Measurements from ENCODE around the gene A4GALT.
"Not testable (repeated sequence)": the region's sequence is repeated elsewhere in the genome, so short reads cannot be mapped to it uniquely, and the experiment has no call there.

Gene A4GALT

GRCh38 chr22:42742940-42743339, 22.3 kb upstream of the A4GALT start:
- DNase-seq (ENCODE audit: low read depth, low spot score) = no peak

GRCh38 chr22:42740320-42740719, 19.6 kb upstream of the A4GALT start:
- not testable (repeated sequence) for DNase-seq (ENCODE audit: low read depth, low spot score)

GRCh38 chr22:42734406-42734805, 13.7 kb upstream of the A4GALT start:
- DNase-seq (ENCODE audit: low read depth, low spot score) = no peak

- DNase-seq (ENCODE audit: low read depth, low spot score) = not testable (repeated sequence)
Observed at GRCh38 chr22:42733394-42733793, 12.7 kb upstream of the A4GALT start.

- DNase-seq (ENCODE audit: low read depth, low spot score) = no peak
Observed at GRCh38 chr22:42732081-42732480, 11.4 kb upstream of the A4GALT start.

- no peak for DNase-seq (ENCODE audit: low read depth, low spot score)
Observed at GRCh38 chr22:42726811-42727210, 6.1 kb upstream of the A4GALT start.

- no peak for DNase-seq (ENCODE audit: low read depth, low spot score)
Observed at GRCh38 chr22:42725606-42726355, 5.1 kb upstream of the A4GALT start.

GRCh38 chr22:42724062-42724461, 3.4 kb upstream of the A4GALT start:
- DNase-seq (ENCODE audit: low read depth, low spot score) = no peak

- DNase-seq (ENCODE audit: low read depth, low spot score) = no peak
Observed at GRCh38 chr22:42721045-42721434, 370 bp upstream of the A4GALT start.

- DNase-seq (ENCODE audit: low read depth, low spot score) = no peak
Observed at GRCh38 chr22:42719656-42720262, 911 bp downstream of the A4GALT start.

GRCh38 chr22:42719133-42719532, 1.5 kb downstream of the A4GALT start:
- DNase-seq (ENCODE audit: low read depth, low spot score) = no peak

GRCh38 chr22:42717197-42717928, 3.3 kb downstream of the A4GALT start:
- DNase-seq (ENCODE audit: low read depth, low spot score) = no peak

- DNase-seq (ENCODE audit: low read depth, low spot score) = no peak
Observed at GRCh38 chr22:42716649-42717127, 4.0 kb downstream of the A4GALT start.

GRCh38 chr22:42716221-42716620, 4.4 kb downstream of the A4GALT start:
- DNase-seq (ENCODE audit: low read depth, low spot score) = no peak

GRCh38 chr22:42714768-42715390, 5.8 kb downstream of the A4GALT start:
- DNase-seq (ENCODE audit: low read depth, low spot score) = no peak

- DNase-seq (ENCODE audit: low read depth, low spot score) = no peak
Observed at GRCh38 chr22:42714308-42714707, 6.4 kb downstream of the A4GALT start.

GRCh38 chr22:42711895-42712837, 8.5 kb downstream of the A4GALT start:
- DNase-seq (ENCODE audit: low read depth, low spot score) = no peak

GRCh38 chr22:42711281-42711731, 9.4 kb downstream of the A4GALT start:
- no peak for DNase-seq (ENCODE audit: low read depth, low spot score)

GRCh38 chr22:42708417-42708816, 12.3 kb downstream of the A4GALT start:
- DNase-seq (ENCODE audit: low read depth, low spot score) = no peak

- no peak for DNase-seq (ENCODE audit: low read depth, low spot score)
Observed at GRCh38 chr22:42707496-42707895, 13.2 kb downstream of the A4GALT start.

- no peak for DNase-seq (ENCODE audit: low read depth, low spot score)
Observed at GRCh38 chr22:42704896-42705295, 15.8 kb downstream of the A4GALT start.

Measured in activated naive CD8-positive, alpha-beta T cell treated with anti-CD3 and anti-CD28 coated beads, Interleukin-2, amount 50 U/mL, for 16 hours (primary cell).